CD4-positive, alpha-beta T cell treated with Interleukin-10 for 1 hour (primary cell): ENCODE measurements around the gene ARRDC3.
A peak's percentile ranks its signal among the peaks of the same experiment; 100 is the strongest.
"Not testable (repeated sequence)": the region's sequence is repeated elsewhere in the genome, so short reads cannot be mapped to it uniquely, and the experiment has no call there.

Source experiments
- DNase-seq: peaks from one replicate; pipeline ENCODE4 v3.0.0-alpha.2; 2020

The ARRDC3 gene

DNA sequence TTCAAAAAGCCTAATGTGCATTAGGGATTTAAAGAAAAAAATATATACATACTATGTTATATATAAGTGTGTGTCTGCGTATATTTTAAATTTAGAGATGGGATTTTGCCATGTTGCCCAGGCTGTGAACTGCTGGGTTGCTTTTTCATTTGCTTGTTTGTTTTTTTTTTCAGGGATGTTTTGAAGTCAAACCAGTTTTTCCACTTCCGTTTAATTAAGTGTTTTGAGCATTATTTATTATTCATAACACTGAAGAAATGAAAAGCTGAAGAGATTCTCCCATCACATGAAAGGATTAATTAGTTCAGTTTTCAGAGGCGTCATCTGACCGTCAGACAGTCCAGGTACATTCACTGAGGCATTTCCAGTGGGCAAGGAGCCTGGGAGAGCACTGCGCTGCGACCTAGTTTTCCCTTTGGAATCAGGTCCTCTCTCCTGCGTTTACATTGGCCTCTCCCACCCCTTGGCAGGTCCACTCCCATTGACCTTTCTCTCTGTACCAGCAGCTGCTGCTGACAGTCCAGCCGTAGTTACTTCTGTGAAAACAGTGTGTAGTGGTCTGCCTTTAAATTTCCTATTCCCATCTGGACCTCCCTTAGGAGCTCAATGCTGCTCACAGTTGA, 26.0 kb downstream of the ARRDC3 start:
- no peak for DNase-seq

DNA sequence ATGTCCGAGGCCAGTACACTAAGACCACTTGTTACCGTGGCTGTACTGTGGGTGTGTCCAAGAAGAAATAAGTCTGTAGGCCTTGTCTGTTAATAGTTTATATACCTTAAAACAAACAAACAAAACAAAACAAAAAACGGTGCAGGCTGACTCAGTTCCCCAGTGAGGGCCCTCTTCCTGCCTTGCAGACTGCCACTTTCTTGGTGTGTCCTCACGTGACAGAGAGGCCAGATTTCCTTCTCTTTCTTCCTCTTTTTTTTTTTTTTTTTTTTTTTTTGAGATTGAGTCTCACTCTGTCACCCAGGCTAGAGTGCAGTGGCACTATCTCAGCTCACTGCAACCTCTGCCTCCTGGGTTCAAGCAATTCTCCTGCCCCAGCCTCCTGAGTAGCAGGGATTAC, 28.2 kb downstream of the ARRDC3 start:
- not testable (repeated sequence) for DNase-seq

DNA sequence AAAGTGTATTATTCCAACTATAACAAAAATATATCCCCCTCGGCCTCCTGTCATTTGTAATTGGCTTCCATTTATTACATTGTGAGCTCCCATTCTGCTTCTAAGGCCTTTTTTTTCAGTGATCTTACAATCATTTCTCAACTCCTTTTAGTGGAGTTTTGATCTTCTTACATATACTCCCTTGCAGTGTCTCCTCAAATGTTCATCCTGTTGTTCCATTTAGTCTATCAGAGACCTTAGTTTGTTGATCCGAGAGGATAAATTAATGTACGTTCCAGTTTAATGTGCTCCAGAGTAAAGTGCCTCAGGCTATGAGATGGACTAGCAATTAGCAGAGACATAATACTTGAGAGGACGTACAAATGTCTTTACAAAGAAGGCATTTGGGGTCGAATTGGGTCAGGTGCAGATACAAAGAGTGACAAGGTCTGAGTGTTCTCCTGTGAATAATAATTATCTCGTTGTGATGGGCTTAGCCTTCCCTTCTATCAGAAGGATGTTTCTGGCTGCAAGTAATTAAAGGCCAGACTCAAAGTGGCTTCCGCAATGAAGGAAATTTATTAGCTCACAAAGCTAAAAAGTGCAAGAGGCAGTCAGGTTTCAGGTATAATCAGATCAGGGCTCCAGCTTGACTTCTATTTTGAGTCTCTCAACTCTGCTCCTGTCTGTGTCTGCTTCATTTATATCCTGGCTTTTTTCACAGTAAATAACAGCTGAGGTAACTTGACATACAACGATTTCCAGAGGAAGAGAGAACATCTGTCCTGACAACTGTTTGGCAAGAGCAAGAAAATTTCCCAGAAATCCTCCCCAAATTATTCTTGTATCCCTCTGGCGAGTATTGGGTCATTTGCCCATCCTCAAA, 30.1 kb downstream of the ARRDC3 start:
- DNase-seq, result no peak

DNA sequence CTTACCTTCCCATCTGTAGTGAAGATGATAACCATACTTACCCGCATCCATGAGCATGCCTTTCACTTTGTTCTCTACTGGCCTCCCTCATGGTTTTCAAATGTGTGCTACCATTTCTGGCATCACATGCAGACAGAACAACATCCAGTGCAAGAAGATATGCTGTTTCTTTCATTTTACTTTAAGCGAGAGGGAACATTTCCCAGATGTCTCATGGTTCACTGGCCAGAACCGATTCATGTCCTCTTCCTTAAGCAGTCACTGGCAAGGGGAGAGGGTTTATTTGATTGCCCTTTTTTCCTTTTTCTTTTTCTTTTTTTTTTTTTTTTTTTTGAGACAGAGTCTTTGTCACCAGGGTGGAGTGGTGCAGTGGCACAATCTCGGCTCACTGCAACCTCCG, 37.7 kb downstream of the ARRDC3 start:
- DNase-seq, result no peak

DNA sequence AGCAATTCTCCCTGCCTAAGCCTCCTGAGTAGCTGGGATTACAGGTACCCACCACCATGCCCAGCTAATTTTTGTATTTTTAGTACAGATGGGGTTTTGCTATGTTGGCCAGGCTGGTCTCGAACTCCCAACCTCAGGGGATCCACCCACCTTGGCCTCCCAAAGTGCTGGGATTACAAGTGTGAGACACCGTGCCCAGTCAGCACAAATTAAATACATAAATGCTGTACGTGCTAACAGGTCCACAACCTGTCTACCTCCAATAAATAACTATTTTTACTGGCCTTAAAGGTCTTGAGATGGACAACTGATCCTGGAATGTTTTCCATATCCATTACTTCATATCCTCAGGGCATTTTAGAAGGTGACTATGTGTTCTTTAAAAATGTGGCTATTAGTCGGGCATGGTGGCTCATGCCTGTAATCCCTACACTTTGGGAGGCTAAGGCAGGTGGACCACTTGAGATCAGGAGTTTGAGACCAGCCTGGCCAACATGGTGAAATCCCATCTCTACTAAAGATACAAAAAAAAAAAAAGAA, 38.4 kb downstream of the ARRDC3 start:
- DNase-seq, result not testable (repeated sequence)

DNA sequence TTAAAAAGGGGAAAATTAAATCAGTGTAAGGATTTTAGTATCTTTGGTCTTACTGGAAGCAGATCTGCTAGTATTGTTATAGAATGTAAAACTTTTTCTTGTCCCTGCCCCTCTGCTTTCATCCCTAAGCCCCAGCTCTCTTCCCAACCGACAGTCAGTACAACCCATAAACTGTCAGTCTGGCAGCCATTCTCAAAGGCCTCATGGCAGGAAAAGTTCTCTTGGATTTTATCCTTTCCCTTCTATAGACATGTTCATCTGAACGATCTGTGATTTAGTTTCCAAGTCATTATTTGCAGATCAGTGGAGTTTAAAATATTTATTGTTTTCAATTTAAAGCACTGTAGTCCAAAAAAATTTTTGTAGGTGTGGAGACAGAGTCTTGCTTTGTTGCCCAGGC, 39.2 kb downstream of the ARRDC3 start:
- no peak for DNase-seq

DNA sequence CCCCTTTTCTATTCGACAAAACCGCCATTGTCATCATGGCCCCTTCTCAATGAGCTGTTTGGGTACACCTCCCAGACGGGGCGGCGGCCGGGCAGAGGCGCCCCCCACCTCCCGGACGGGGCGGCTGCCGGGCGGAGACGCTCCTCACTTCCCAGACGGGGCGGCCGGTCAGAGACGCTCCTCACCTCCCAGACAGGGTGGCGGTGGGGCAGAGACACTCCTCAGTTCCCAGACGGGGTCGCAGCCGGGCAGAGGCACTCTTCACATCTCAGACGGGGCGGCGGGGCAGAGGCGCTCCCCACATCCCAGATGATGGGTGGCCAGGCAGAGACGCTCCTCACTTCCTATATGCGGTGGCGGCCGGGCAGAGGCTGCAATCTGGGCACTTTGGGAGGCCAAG, 40.2 kb downstream of the ARRDC3 start:
- DNase-seq, result not testable (repeated sequence)

DNA sequence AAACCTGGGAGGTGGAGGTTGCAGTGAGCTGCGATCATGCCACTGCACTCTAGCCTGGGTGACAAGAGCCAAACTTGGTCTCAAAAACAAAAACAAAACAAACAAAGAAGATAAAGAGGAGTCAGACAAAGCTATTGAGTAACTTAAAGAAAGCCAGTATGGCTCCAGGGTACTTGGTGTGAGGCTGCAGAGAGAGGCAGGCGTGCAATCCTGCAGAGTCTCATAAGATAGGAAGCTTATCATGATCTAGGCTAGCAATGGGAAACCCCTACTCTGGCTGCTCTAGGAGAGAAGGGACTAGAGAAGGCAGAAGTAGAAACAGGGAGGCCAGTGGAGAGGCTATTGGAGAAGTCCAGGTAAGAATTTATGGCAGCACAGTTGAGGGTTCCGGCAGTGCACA, 42.0 kb downstream of the ARRDC3 start:
- no peak for DNase-seq

DNA sequence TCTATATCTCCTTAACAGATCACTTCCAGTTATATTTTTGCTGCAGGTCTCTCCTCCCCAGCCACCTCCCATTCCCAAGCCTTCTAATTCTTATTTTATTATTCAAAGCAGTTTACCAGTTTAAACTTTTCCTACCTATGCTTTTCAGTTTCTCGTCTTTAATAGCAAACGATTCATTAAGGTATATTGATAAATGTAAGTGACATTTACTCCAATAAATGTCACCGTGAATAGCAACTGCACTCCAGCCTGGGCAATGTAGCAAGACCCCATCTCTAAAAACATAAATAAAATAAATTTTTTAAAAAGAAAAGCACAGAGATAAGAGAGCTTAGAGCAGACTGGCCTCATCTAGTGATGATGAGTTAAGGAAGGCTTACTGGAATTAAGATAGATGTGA, 42.6 kb downstream of the ARRDC3 start:
- DNase-seq, result no peak

DNA sequence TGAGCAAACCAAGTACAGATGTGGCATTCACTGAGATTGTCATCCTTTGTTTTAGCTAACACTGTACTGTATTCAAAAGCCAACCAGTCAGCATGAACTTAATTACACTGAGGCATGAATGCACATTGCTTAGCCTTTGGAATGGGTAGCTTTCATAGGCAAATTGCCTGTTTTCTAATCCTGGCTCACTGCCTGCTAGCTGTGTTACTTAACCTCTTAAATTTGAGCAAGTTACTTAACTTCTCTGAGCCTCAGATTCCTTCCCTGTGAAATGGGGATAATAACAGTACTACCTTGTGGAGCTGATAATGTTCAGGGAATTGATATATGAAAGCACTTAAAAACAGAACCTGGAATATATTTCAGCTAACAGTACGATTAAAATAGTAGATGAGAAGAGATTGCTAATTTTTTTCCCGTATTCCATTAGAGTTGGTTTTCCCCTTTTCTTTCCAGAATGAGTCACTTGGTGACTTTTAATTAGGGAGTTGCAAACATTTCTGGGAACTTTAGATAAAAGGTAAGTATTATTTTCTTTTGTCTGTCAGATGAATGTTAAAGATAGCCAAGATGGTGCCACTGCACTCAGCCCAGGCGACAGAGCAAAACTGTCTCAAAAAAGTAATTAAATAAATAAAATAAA, 43.9 kb downstream of the ARRDC3 start:
- no peak for DNase-seq

DNA sequence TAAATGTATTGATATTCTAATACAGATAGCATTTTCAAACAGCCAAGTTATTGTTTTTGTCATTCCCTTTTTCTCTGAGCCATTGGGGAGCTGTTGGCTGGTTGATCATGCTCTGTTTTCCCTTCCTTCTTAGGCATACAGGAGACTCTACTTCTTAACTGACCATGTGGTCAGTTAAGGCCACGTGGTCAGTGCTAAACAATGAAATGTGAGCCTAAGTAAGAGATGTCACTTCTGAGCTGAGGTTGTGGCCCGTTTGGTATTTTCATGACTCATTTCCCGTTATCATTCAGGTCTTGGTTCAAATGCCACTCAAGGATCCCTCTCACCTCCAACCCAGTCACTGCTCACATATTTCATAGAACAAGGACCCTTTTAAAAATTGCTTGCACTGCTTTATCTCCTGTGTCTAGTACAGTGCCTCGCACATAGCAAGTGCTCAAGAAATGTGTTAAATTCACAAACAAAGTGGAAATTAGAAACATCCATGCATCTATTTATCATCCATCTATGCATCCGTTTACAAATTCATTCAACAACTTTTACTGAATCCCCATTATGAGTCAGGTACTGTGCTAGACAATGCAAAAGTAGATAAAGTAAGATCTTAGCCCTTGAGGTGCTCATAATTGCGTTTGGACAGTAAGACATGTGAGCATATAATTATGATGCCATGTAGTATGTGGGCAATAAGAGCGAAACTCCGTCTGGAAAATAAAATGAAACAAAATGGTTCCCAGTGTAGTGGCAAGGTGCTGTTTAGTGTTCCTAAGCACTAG, 50.7 kb downstream of the ARRDC3 start:
- peak; percentile 6 for DNase-seq

DNA sequence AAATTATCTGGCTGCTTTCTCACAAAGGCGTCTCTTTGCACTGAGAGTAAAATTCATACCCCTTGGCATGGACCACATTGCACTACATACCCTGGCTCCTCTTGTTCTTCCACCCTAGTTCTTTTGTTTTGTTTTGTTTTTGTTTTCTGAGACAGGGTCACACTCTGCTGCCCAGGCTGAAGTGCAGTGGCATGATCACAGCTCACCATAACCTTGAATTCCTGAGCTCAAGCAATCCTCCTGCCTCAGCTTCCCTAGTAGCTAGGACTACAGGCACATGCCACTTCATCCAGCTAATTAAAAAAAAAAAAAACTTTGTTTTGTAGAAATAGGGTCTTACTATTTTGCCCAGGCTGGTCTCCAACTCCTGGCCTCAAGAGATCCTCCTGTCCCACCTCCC, 51.4 kb downstream of the ARRDC3 start:
- no peak for DNase-seq

DNA sequence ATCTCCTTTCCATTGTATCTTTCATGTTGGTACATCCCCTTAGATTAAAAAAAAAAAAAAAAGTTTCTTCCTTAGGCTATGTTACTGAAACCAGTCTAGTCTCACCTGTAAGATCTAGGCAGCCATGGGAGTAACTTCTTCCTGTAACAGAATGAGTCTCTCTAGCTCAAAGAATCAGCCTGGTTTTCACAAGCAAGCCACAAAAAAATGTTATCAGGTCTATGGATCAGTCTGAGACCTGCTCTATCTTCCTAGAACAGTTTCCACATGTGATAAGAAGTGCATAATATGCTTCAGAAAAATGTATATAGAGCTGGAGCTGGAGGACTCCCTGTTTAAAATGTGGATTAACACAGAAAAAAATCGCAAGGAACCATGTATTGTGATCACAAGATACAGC, 53.8 kb downstream of the ARRDC3 start:
- no peak for DNase-seq

DNA sequence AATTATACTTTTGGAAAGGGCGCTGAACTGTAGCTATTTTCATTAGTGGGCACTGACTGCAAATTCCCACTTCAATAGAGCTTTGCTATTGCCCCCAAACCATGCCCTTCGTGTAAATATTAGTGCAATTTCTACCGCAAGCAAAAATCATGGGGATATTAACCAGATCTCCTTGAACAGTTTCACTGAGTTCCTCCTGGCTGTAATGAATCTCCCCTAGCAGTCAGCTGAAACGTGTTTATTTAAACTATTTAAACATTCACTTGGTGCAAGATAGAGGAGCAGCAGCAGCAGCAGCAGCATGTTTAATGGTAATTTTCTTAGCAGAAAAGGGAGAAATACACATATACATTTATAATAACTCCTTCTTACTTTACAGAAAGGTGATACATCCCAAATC, 54.4 kb downstream of the ARRDC3 start:
- DNase-seq, result no peak

DNA sequence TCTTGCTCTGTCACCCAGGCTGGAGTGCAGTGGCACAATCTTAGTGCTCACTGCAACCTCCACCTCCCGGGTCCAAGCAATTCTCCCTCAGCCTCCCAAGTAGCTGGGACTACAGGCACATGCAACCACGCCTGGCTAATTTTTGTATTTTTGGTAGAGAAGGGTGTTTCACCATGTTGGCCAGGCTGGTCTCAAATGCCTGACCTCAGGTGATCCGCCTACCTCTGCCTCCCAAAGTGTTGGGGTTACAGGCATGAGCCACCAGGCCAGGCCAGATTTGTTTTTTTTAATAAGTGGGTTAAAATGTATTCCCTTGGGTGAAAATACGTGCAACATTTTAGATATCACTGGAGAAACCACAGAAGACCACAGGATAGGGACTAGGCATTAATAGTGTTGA, 60.1 kb downstream of the ARRDC3 start:
- DNase-seq, result not testable (repeated sequence)

DNA sequence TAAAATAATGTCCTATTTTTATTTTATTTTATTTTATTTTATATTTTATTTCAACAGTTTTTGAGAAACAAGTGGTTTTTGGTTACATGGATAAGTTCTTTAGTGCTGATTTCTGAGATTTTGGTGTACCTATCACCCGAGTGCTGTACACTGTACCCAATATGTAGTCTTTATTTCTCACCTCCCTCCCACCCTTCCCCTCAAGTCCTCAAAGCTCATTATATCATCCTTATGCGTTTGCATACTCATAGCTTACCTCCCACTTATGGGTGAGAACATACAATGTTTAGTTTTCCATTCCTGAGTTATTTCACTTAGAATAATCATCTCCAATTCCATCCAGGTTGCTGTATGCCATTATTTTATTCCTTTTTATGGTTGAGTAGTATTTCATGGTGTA, 63.5 kb downstream of the ARRDC3 start:
- no peak for DNase-seq

DNA sequence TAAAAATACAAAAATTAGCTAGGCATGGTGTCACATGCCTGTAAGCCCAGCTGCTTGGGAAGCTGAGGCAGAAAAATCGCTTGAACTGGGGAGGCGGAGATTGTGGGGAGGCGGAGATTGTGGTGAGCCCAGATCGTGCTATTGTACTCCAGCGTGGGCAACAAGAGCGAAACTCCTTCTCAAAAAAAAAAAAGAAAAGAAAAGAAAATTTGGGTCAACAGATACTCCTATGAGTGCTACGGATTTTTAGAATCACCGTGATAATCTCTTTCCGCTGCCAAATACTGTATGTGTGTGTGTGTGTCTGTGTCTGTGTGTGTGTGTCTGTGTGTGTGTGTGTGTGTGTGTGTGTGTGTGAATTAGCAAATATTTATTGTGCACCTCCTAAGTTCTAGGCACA, 64.4 kb downstream of the ARRDC3 start:
- DNase-seq, result peak; percentile 22
